HL-60 (cell line): ENCODE results near the gene TRIM63.

ENCODE experiments used
- CTCF ChIP-seq: IDR thresholded peaks from one replicate; pipeline ENCODE4 v1.5.1; 2011; ENCODE audit warnings: low read length, control low read depth, inconsistent platforms; ENCODE audit not compliant: insufficient read depth
- GABPA ChIP-seq: IDR thresholded peaks from 2 replicates; pipeline ENCODE4 v1.6.1; 2012; ENCODE audit warnings: low read depth
- POLR2AphosphoS5 ChIP-seq: IDR thresholded peaks from 2 replicates; pipeline ENCODE4 v1.6.1; 2012; ENCODE audit warnings: low read depth
- REST ChIP-seq: IDR thresholded peaks from 2 replicates; pipeline ENCODE4 v1.6.1; 2012; ENCODE audit warnings: low read depth; ENCODE audit not compliant: insufficient replicate concordance
- SPI1 ChIP-seq: IDR thresholded peaks from 2 replicates; pipeline ENCODE4 v1.6.1; 2012; ENCODE audit warnings: low read depth, mild to moderate bottlenecking, borderline replicate concordance

GRCh38 chr1:26078286-26079177 lies 11.1 kb upstream of the TRIM63 start:
- TF ChIP-seq CTCF = no peak
- TF ChIP-seq REST = no peak
- TF ChIP-seq POLR2AphosphoS5 = no peak
- no peak for TF ChIP-seq GABPA
- no peak for TF ChIP-seq SPI1
